Renal cortex interstitium (tissue), 11 donors: Measurements from ENCODE around the gene SRRM2. TPM values are rescaled to one million over a fixed set of nuclear protein-coding genes. Genes with fewer than 3 reads are reported as not detected.

Experiments used
- DNase-seq, 11 donors: peaks; one replicate each; pipeline ENCODE4 v3.0.0-alpha.2; 2013; ENCODE audit warnings: low read depth in 9 of 11, low spot score in 4 of 11; ENCODE audit errors: extremely low read depth in 1 of 11
- polyA plus RNA-seq, 3 donors: library from polyadenylated mRNA; unstranded; fragments of 120-200 nt; gene quantifications; one replicate each; pipeline ENCODE4 v1.2.1, GENCODE V29; 2013; ENCODE audit not compliant: insufficient read length in 3 of 3

SRRM2 gene
- polyA plus RNA-seq, 3 donors = 619 to 902 (median 689) TPM

DNA sequence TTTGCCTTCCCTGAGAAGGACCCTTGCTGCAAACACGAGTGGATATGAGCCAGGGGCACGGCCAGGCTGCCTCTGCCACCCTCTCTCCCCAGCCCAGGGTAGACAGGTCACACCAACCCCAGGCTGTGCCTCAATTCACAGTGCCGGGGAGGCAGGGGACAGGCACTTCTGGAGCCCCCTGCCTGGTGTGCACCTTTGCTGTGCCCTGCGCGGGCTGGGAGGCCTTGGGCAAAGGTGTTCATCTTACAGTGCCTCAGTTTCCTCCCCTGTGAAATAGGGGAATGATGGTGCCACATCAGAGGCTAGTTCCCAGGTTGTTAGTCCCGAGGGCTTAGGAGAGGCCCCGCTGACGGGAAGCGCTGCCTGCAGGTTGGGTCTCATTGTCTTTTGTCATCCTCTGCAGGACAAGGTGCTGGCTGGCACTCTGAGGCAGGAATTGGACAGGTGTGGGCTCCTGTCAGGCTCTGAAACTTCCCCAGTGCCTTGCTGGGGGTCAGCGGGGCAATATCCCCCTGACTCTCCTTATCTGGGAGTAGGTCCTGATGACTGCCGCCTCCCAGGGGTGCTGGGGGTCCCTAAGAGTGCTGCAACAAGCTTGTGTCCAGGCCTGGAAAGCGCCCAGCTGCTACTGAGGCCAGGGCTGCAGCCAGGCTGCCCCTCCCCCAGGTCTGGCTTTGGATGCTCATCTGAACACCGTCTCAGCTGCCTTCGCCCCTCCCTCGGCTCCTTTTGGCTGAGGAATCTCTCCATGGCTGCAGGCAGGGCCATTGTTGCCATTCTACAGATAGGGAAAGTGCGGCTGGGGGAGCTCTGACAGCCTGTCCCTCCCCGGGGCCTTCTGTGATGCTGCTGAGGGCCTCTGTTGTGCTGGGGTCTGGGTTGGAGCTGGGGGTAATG lies 67.7 kb downstream of the SRRM2 start:
- no peak for DNase-seq

Other genes with a start within 250 kb of the SRRM2 start
- gene ATP6V0C, start 238.7 kb upstream of the SRRM2 start, polyA plus RNA-seq = 100 to 1,000 TPM; 158 to 278 (median 243) TPM
- gene AMDHD2, start 232.3 kb upstream of the SRRM2 start, polyA plus RNA-seq = 10 to 100 TPM; 22.4 to 41.6 (median 33.2) TPM
- gene CEMP1, start 221.2 kb upstream of the SRRM2 start, polyA plus RNA-seq = 1 to 10 TPM; 1.8 to 4.9 (median 4.1) TPM
- 10 to 100 TPM; 48.9 to 60.3 (median 53.9) TPM for gene PDPK1, start 214.6 kb upstream of the SRRM2 start, polyA plus RNA-seq
- gene KCTD5, start 70.1 kb upstream of the SRRM2 start, polyA plus RNA-seq = 10 to 100 TPM; 21.2 to 26.0 (median 22.6) TPM
- 1 to 10 TPM; 1.5 to 2.0 (median 1.8) TPM for gene PRSS27, start 32.4 kb upstream of the SRRM2 start, polyA plus RNA-seq
- gene ELOB, start 24.6 kb downstream of the SRRM2 start, polyA plus RNA-seq = 100 to 1,000 TPM; 193 to 255 (median 237) TPM
- gene PRSS33, start 34.9 kb downstream of the SRRM2 start, polyA plus RNA-seq = under 1 TPM in 2 of 3 donors, not detected in 1; 0.22 to 0.24 TPM
- not detected for gene PRSS41, start 45.8 kb downstream of the SRRM2 start, polyA plus RNA-seq
- gene PRSS21, start 64.6 kb downstream of the SRRM2 start, polyA plus RNA-seq = under 1 TPM in 2 of 3 donors, not detected in 1; 0.30 to 0.49 TPM
- gene ZG16B, start 77.7 kb downstream of the SRRM2 start, polyA plus RNA-seq = under 1 TPM in 1 of 3 donors, not detected in 2; 0.70 TPM
- gene PRSS22, start 105.5 kb downstream of the SRRM2 start, polyA plus RNA-seq = 10 to 100 TPM in 1 of 3 donors, 1 to 10 TPM in 2; 2.8 to 12.2 (median 7.7) TPM
- 10 to 100 TPM; 15.5 to 30.4 (median 30.0) TPM for gene FLYWCH2, start 130.6 kb downstream of the SRRM2 start, polyA plus RNA-seq
- gene FLYWCH1, start 159.3 kb downstream of the SRRM2 start, polyA plus RNA-seq = 10 to 100 TPM; 17.8 to 45.4 (median 31.1) TPM
- gene KREMEN2, start 211.6 kb downstream of the SRRM2 start, polyA plus RNA-seq = 1 to 10 TPM; 1.3 to 2.6 (median 2.0) TPM
- 10 to 100 TPM in 1 of 3 donors, 1 to 10 TPM in 2; 8.1 to 12.5 (median 8.3) TPM for gene PAQR4, start 216.7 kb downstream of the SRRM2 start, polyA plus RNA-seq
- 10 to 100 TPM; 11.7 to 22.4 (median 18.8) TPM for gene PKMYT1, start 227.8 kb downstream of the SRRM2 start, polyA plus RNA-seq